ENCODE data around the gene GTSE1.

Gene GTSE1

DNA sequence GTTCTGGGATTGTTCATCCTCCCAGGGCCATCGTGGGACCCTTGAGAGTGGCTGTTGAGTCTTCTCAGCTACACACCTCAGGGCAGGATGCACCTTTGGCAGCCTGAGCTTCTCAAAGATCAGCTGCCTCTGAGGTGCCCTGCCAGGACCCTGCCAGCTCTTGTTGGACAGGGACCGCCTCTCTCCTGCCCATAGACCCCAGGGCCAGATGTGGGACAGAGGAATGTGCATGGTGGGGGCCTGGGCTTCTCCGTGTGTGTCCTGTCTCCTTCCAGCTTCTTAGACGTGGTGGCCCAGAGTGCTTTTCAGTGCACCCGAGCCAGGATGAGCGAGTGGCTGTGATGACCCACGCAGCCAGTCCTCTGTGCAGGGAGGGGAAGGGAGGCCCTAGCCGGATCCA, 32.9 kb downstream of the GTSE1 start:
- TF ChIP-seq, protein P1, sequence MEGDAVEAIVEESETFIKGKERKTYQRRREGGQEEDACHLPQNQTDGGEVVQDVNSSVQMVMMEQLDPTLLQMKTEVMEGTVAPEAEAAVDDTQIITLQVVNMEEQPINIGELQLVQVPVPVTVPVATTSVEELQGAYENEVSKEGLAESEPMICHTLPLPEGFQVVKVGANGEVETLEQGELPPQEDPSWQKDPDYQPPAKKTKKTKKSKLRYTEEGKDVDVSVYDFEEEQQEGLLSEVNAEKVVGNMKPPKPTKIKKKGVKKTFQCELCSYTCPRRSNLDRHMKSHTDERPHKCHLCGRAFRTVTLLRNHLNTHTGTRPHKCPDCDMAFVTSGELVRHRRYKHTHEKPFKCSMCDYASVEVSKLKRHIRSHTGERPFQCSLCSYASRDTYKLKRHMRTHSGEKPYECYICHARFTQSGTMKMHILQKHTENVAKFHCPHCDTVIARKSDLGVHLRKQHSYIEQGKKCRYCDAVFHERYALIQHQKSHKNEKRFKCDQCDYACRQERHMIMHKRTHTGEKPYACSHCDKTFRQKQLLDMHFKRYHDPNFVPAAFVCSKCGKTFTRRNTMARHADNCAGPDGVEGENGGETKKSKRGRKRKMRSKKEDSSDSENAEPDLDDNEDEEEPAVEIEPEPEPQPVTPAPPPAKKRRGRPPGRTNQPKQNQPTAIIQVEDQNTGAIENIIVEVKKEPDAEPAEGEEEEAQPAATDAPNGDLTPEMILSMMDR (IDR thresholded peaks at IDR 0.05; ENCODE audit: insufficient read depth, low read depth, low read length, missing control alignments) = no peak
- no peak overlapping the region for H3K4me3 ChIP-seq (ENCODE audit: low read length)
- DNase-seq (ENCODE audit: low read depth) = no peak

DNA sequence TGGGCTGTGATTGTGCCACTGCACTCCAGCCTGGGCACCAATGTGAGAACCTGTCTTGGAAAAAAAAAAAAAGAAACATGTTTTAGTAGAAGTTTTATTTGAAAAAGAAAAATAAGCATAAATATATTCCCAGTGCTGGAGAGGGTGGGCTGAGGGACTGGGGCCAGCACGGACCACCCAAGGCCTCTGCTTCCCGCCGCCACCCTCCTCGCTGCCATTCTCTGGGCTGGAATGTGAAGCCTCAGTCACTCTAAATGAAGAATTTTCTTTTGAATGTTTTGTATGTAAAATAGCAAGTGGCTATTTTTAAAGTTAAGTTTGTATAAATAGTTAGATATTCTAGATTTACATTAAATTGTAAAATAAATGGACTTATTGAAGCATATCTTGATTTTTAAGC, 33.8 kb downstream of the GTSE1 start:
- no peak overlapping the region for H3K4me3 ChIP-seq (ENCODE audit: low read length)
- TF ChIP-seq, protein P1 (IDR thresholded peaks at IDR 0.05; ENCODE audit: insufficient read depth, low read depth, low read length, missing control alignments) = no peak
- DNase-seq (ENCODE audit: low read depth) = no peak

DNA sequence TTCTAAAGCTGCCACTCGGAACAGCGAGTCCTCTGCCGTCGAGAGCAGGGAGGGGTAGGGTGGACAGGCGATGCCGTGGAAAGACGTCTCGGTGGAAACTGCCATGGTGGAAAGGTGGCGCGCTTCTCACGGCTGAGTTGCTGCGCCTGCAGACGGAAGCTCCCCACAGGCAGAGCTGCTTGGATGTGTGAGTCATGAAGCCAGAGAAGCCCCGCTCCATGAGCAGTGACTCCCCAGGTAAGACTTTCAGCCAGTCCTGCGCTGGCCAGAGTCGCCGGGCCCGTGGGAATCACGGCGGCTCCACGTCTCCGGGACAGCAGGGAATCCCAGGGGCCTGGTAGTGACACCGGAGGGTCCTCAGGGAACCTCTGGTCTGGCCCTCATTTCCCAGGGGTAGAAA, 34.8 kb downstream of the GTSE1 start:
- TF ChIP-seq, protein P1 (IDR thresholded peaks at IDR 0.05; ENCODE audit: insufficient read depth, low read depth, low read length, missing control alignments) = no peak
- no peak for DNase-seq (ENCODE audit: low read depth)
- no peak overlapping the region for H3K4me3 ChIP-seq (ENCODE audit: low read length)

DNA sequence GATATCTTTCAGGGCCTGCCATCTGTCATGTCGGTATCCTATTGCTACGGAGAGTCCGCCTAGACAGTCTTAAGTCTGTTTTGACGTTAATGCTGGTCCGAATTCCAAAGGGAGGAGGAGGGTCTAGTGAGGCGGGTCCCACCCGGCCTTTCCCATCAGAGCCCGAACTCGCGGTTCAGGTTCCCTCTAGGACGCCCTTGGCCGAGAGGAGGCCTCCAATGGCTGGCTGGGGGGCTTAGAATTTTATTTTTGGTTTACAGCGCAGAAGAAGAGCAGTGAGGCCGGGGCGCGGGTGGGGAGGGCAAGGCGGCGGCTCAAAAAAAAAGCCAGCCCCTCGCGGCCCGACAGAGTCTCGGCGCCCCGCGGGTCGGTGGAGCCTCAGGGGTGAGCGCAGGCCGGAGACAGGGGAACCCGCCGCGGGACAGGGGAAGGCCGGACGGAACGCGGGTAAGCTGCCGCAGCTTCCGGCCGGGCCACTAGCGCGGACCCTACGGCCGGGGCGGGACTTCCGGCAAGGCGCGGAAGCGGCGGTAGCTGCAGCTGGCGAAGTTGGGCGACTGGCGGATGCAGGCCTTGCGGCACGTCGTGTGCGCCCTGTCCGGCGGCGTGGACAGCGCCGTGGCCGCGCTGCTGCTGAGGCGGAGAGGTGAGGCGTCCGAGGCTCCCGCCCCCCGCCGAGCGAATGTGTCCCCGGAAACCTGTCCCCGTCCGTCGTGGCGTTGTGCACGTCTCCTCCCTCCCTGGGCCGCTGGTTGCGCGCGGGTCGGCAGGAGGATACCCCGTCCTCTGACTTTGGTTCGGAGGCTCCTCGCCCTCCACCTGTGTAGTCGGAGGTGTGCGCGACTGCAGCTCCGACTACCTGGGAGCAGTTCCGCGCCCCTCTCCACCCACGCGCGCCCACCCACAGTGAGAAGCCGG, 38.8 kb downstream of the GTSE1 start, which contains the start of gene TRMU:
TRMU (plus strand) TSS at position 514 of the 918 bp plus-strand sequence; CDS start at position 565, 51 bp downstream.
- H3K4me3 ChIP-seq (ENCODE audit: low read length) = peak within 1 kb of the TSS; percentile 88
- TF ChIP-seq, protein P1 (IDR thresholded peaks at IDR 0.05; ENCODE audit: insufficient read depth, low read depth, low read length, missing control alignments) = no peak
- DNase-seq (ENCODE audit: low read depth) = peak; percentile 89

DNA sequence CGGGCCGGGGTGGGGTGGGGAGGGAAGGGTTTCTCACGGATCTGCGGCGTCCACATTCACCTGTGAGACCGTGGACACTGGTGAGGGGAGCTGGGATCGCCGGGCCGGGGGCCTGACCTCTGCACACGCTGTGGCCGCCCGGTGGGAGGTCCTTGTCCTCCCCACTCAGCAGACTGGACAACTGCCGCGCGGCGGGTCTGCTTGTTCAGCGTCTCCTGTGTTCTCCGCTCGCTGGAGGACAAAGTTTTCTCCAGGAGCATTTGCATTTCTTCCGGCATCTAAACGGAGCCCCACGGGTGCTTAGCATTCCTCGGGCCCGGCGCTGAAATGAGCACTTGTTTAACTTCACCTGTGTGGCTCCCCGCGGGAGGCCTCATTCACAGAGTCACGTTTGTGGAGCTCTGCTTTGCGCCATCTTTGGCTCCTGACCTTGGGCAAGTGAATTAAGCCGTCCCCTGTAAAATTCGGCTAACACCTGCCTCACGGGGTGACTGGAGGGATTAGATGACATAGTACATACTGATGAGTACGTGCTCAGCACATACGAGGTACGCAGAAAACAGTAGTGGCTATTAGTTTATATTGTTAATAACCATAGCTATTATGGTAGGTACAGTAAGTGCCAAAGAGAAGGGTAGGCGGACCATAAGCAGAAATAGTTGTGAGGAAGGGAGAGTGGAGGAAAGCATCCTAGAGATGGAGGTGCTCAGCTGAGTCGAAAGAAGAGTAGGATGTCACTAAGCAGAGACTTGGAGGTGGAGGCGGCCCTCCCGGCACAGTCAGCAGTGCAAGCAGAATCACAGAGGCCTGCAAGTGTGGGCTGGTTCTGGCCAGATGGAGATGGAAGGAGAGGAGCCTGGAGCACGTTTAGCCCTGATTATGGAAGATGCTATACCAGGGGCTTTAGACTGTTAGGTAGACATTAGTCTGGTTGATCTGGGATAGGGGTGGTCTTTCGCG, 39.7 kb downstream of the GTSE1 start:
- DNase-seq (ENCODE audit: low read depth) = peak; percentile 55
- H3K4me3 ChIP-seq (ENCODE audit: low read length) = peak overlapping the region; percentile 88
- TF ChIP-seq, protein P1 (IDR thresholded peaks at IDR 0.05; ENCODE audit: insufficient read depth, low read depth, low read length, missing control alignments) = no peak

DNA sequence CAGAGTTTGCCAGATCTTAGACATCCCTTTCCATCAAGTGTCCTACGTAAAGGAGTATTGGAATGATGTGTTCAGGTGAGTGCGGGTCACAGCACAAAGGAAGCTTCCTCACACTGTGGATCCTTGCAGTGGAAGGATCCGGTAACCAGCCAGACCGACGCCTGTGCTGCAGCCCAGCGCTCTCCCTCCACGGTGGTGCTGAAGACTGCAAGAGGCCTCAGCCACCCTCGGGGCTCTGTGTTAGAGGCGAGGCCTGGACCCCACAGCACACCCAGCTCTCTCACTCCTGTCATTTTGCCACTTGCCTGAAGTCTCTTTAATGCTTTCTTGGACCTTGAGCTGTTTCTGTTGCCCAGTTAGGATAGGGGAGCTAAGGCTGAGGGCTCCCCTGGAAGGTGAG, 41.2 kb downstream of the GTSE1 start:
- no peak overlapping the region for H3K4me3 ChIP-seq (ENCODE audit: low read length)
- TF ChIP-seq, protein P1 (IDR thresholded peaks at IDR 0.05; ENCODE audit: insufficient read depth, low read depth, low read length, missing control alignments) = no peak
- no peak for DNase-seq (ENCODE audit: low read depth)

All from epithelial cell of esophagus (primary cell).